OCI-LY7 (cell line): ENCODE measurements around the gene ADAM15. TPM values are rescaled to one million over a fixed set of nuclear protein-coding genes. Genes with fewer than 3 reads are reported as not detected.

Experiments used
- BruUV-seq: library from RNA; stranded (reverse); fragments of 400-500 nt; replicated peaks from 2 replicates; lab custom pipeline; 2021; lab: Mats Ljungman, UMichigan
- CTCF ChIA-PET: fragments of 300-600 bp; sonication (Branson Sonifier 250); formaldehyde crosslinking; loops from one replicate; lab custom pipeline; 2022; ENCODE audit warnings: antibody characterized with exemption; ENCODE audit not compliant: unreplicated experiment; lab: Charles Lee
- POLR2A ChIA-PET: fragments of 300-600 bp; sonication (Branson Sonifier 250); formaldehyde crosslinking; loops from one replicate; lab custom pipeline; 2022; ENCODE audit warnings: antibody characterized with exemption; lab: Charles Lee
- DNase-seq: peaks from one replicate; pipeline ENCODE4 v3.0.0-alpha.2; 2015; ENCODE audit warnings: low spot score
- H2AFZ ChIP-seq: fragments of 200-600 bp; sonication (generic), shearing (Covaris generic); 2 replicates; pipeline ENCODE4 v1.6.1; 2014; ENCODE audit warnings: mild to moderate bottlenecking, antibody characterized with exemption, low read length, moderate library complexity
- H3K27ac ChIP-seq: fragments of 200-600 bp; sonication (generic); 2 replicates; pipeline ENCODE4 v1.5.1; 2014; ENCODE audit warnings: mixed run types, low read depth, mild to moderate bottlenecking, moderate library complexity, low read length, inconsistent platforms; ENCODE audit not compliant: poor library complexity, severe bottlenecking
- H3K36me3 ChIP-seq: fragments of 200-600 bp; sonication (generic); 2 replicates; pipeline ENCODE4 v1.6.1; 2014; ENCODE audit warnings: mild to moderate bottlenecking, antibody characterized with exemption, low read length, moderate library complexity, mixed read lengths; ENCODE audit not compliant: insufficient read depth
- H3K4me1 ChIP-seq: fragments of 200-600 bp; sonication (generic); 2 replicates; pipeline ENCODE4 v1.5.1; 2014; ENCODE audit warnings: mild to moderate bottlenecking, low read length; ENCODE audit not compliant: insufficient read depth, poor library complexity, severe bottlenecking
- H3K4me2 ChIP-seq: fragments of 200-600 bp; sonication (generic); 2 replicates; pipeline ENCODE4 v1.6.1; 2014; ENCODE audit warnings: mild to moderate bottlenecking, low read length
- H3K4me3 ChIP-seq: fragments of 200-600 bp; sonication (generic); 2 replicates; pipeline ENCODE4 v1.5.1; 2014; ENCODE audit warnings: mild to moderate bottlenecking, low read depth, low read length; ENCODE audit not compliant: poor library complexity, severe bottlenecking
- H3K79me2 ChIP-seq: fragments of 200-600 bp; sonication (generic); 2 replicates; pipeline ENCODE4 v1.6.1; 2016; ENCODE audit warnings: low read depth, mild to moderate bottlenecking, low read length, moderate library complexity, mixed read lengths; ENCODE audit not compliant: insufficient read depth
- H3K9me2 ChIP-seq: fragments of 200-600 bp; sonication (generic); 2 replicates; pipeline ENCODE4 v1.6.1; 2016; ENCODE audit warnings: mild to moderate bottlenecking, low read length, mixed read lengths; ENCODE audit not compliant: insufficient read depth
- H3K9me3 ChIP-seq: fragments of 200-600 bp; sonication (generic); 2 replicates; pipeline ENCODE4 v1.6.1; 2014; ENCODE audit warnings: mild to moderate bottlenecking, mixed run types, low read length, mixed read lengths
- H4K20me1 ChIP-seq: fragments of 200-600 bp; sonication (generic); 2 replicates; pipeline ENCODE4 v1.6.1; 2014; ENCODE audit warnings: mild to moderate bottlenecking, antibody characterized with exemption, low read length, moderate library complexity, mixed read lengths; ENCODE audit not compliant: insufficient read depth
- CTCF ChIP-seq: fragments of 200-600 bp; sonication (generic); conservative IDR thresholded peaks from 2 replicates; pipeline ENCODE4 v1.5.1; 2014; ENCODE audit warnings: mild to moderate bottlenecking, antibody characterized with exemption, low read length, moderate library complexity, mixed read lengths
- EZH2phosphoT487 ChIP-seq: fragments of 200-600 bp; sonication (generic); IDR thresholded peaks from 2 replicates; pipeline ENCODE4 v1.6.1; 2018; ENCODE audit warnings: low read depth, borderline replicate concordance, mild to moderate bottlenecking, mixed run types, antibody characterized with exemption, low read length, moderate library complexity, mixed read lengths
- intact Hi-C: fragments of 100-400 bp; cut with micrococcal nuclease; formaldehyde crosslinking; loops from one replicate; pipeline ENCODE4 v1.10.0; 2022; ENCODE audit not compliant: unreplicated experiment
- total RNA-seq, 2 experiments: library from RNA; depleted of rRNA in 1 of 2; stranded (reverse); fragments of >200 nt in 1 of 2; shearing (Covaris generic) in 1 of 2; gene quantifications; 2 replicates each; pipeline ENCODE4 v1.2.3, GENCODE V29; 2014 to 2022

The ADAM15 gene
- total RNA-seq, 2 experiments from 2014 or later: 19.7 to 56.1 TPM

GRCh38 chr1:155079210-155079486, 28.0 kb downstream of the ADAM15 start:
- Histone ChIP-seq H3K36me3 (no peaks in the 10 kb centered on the region), H3K4me3 (peak overlapping the region; percentile 62), H3K9me2 (no peaks in the 10 kb centered on the region), H3K79me2 (no peaks in the 10 kb centered on the region), H3K9me3 (no peaks in the 10 kb centered on the region), H2AFZ (no peak overlapping the region), H3K4me2 (peak overlapping the region; percentile 79), H3K27ac (no peak overlapping the region), H4K20me1 (no peaks in the 10 kb centered on the region), H3K4me1 (peaks cover 64% of the 10 kb centered on the region)
- ChIA-PET CTCF (interaction anchor here (0.7 kb wide), 1 partner anchor 91 kb away, joined by 4 read pairs; no protein-coding TSS in a partner anchor), POLR2A (no interaction called here)
- TF ChIP-seq EZH2phosphoT487 (peak; percentile 78; the same call in 1 of the 2 replicates), CTCF (no peak)
- intact Hi-C loops: no loop called here
- no peak for DNase-seq
- BruUV-seq: no TSS peak

GRCh38 chr1:155079487-155080311, 28.6 kb downstream of the ADAM15 start:
- TF ChIP-seq CTCF (no peak), EZH2phosphoT487 (peak; percentile 24; the same call in 1 of the 2 replicates)
- no peak for DNase-seq
- CTCF ChIA-PET: no interaction called here
- Histone ChIP-seq H3K4me1 (peaks cover 63% of the 10 kb centered on the region), H3K9me2 (no peaks in the 10 kb centered on the region), H2AFZ (no peak overlapping the region), H3K4me3 (peak overlapping the region; percentile 62), H4K20me1 (no peaks in the 10 kb centered on the region), H3K79me2 (no peaks in the 10 kb centered on the region), H3K27ac (no peak overlapping the region), H3K4me2 (peak overlapping the region; percentile 79), H3K9me3 (no peaks in the 10 kb centered on the region), H3K36me3 (no peaks in the 10 kb centered on the region)
- intact Hi-C loops: no loop called here
- BruUV-seq: no TSS peak
- POLR2A ChIA-PET: no interaction called here
